ENCODE results near the gene GPX4. TPM values are rescaled to one million over a fixed set of nuclear protein-coding genes. Genes with fewer than 3 reads are reported as not detected.

GPX4 gene
- total and polyA plus RNA-seq, 2 of the 13 experiments (the other 11 are each of a cell fraction or from before 2014, with no cell fraction given) = 535 to 613 TPM

GRCh38 chr19:1070931-1071791 is 32.6 kb upstream of the GPX4 start:
- POLR2A ChIA-PET = no interaction called here
- no peak for DNase-seq (ENCODE audit: low spot score)
- no TSS peak for BruUV-seq (replicated peaks)
- Histone ChIP-seq H3K36me3 (replicated peaks in 1 of 2; ENCODE audit: control insufficient read depth in 1 of 2, insufficient read depth in 2 of 2, low read length in 2 of 2) (no peaks in the 10 kb centered on the region; a peak in 1 of 5 replicates), H3K27me3 (ENCODE audit: control insufficient read depth in 1 of 2, insufficient read depth in 2 of 2, low read length in 2 of 2) (no peaks in the 10 kb centered on the region), H4K20me1 (ENCODE audit: insufficient read depth, low read length) (peaks cover 3% of the 10 kb centered on the region; the same call in 1 of the 2 replicates), H3K9me3 (ENCODE audit: low read length) (no peaks in the 10 kb centered on the region), H2AFZ (ENCODE audit: low read length) (no peak overlapping the region), H3K4me1 (ENCODE audit: insufficient read depth, low read length) (peaks cover 37% of the 10 kb centered on the region), H3K27ac (ENCODE audit: extremely low read length, insufficient read depth, low read length) (no peak overlapping the region), H3K9ac (ENCODE audit: insufficient read depth, low read depth, low read length) (no peak overlapping the region), H3K4me2 (ENCODE audit: low read depth, low read length) (no peak overlapping the region), H3K4me3 (replicated peaks in 1 of 3; ENCODE audit: insufficient read depth in 1 of 3, low read depth in 2 of 3, low read length in 3 of 3) (no peak overlapping the region), H3K79me2 (ENCODE audit: insufficient read depth, low read length) (no peaks in the 10 kb centered on the region)
- CTCF ChIA-PET (ENCODE audit: low intra/inter-chr PET ratio, low total read pairs) = no interaction called here
- 86% methylated on average over 40 of the region's 99 CpGs for WGBS (ENCODE audit: low lambda C conversion rate)
- TF ChIP-seq RFXANK (CRISPR knock-in tag; IDR thresholded peaks at IDR 0.05) (no peak), HINFP (CRISPR knock-in tag; IDR thresholded peaks at IDR 0.05; ENCODE audit: low read depth) (no peak), ZNF576 (CRISPR knock-in tag; IDR thresholded peaks at IDR 0.05) (no peak), GATAD2A (CRISPR knock-in tag; IDR thresholded peaks at IDR 0.05) (no peak), NFATC3 (CRISPR knock-in tag; IDR thresholded peaks at IDR 0.05) (no peak), ZNF891 (CRISPR knock-in tag; IDR thresholded peaks at IDR 0.05) (no peak), ZNF441 (CRISPR knock-in tag; IDR thresholded peaks at IDR 0.05; ENCODE audit: borderline replicate concordance) (no peak), SRSF9 (IDR thresholded peaks at IDR 0.05; ENCODE audit: borderline replicate concordance, insufficient read depth, low read depth, low read length, poor library complexity, severe bottlenecking) (no peak), SMAD3 (CRISPR knock-in tag; IDR thresholded peaks at IDR 0.05) (no peak), STAG1 (CRISPR knock-in tag; IDR thresholded peaks at IDR 0.05) (no peak), ZNF138 (CRISPR knock-in tag; IDR thresholded peaks at IDR 0.05; ENCODE audit: low read depth) (no peak), ZNF234 (CRISPR knock-in tag; conservative IDR thresholded peaks at IDR 0.05) (no peak), ETV6 (CRISPR knock-in tag; conservative IDR thresholded peaks at IDR 0.05) (no peak), MXI1 (IDR thresholded peaks at IDR 0.05; ENCODE audit: borderline replicate concordance, low read depth, low read length) (no peak), KMT2A (CRISPR knock-in tag; IDR thresholded peaks at IDR 0.05) (no peak), ZNF558 (CRISPR knock-in tag; IDR thresholded peaks at IDR 0.05; ENCODE audit: borderline replicate concordance) (no peak), TMF1 (CRISPR knock-in tag; IDR thresholded peaks at IDR 0.05; ENCODE audit: low read depth) (no peak), DMTF1 (CRISPR knock-in tag; IDR thresholded peaks at IDR 0.05) (no peak)
- no peak for FAIRE-seq
- no peak for ATAC-seq
- intact Hi-C loops (cut with micrococcal nuclease; ENCODE audit: unreplicated experiment) = no loop called here
- in situ Hi-C loops (cut with HindIII; ENCODE audit: extremely low pct_ligation_motif_present, low pct_unique_long_range_greater_than_20kb) = no loop called here
